SK-N-DZ (cell line): Measurements from ENCODE around the gene GJB4.
"Not testable (repeated sequence)": the region's sequence is repeated elsewhere in the genome, so short reads cannot be mapped to it uniquely, and the experiment has no call there.

Experiments used
- DNase-seq: peaks from one replicate; pipeline ENCODE4 v3.0.0-alpha.2; 2015; ENCODE audit warnings: low spot score

The GJB4 gene

DNA sequence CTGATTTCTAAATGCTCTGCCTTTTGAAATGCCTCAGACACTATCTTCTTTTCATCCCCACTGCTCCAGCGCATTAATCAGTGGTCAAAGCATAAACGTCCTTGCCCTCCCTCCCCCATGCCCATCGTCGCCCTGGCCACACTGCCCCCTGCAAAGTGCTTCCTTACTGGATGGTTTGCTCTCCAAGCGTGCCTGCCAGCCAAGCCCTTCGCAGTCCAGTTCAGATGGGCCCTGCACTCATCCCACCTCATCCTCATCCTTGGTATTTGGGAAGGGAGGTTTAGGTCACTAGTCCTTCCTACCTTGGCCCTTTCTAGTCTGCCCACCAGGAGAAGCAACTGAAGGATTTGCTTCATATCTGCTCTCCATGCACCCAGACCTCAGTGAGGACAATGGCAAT lies 36.4 kb downstream of the GJB4 start:
- DNase-seq, result no peak

DNA sequence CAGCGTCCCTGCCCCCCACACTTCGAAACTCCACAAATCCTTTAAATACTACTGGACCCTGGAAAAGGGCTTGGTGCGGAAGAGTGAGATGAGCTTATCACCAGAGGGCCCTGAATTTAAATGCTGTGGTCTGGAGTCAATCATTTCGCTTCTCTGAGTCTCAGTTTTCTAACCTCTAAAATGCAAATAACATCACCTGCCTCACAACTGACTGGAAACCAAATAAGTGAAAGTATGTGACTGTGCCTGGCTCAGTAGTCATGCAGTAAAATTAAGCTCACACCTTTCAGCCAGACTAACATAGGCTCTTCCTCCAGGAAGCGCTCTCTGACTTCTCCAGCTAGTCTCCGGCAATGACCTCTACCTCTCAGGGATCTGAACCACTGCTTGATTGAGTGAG lies 37.5 kb downstream of the GJB4 start:
- DNase-seq, result no peak

DNA sequence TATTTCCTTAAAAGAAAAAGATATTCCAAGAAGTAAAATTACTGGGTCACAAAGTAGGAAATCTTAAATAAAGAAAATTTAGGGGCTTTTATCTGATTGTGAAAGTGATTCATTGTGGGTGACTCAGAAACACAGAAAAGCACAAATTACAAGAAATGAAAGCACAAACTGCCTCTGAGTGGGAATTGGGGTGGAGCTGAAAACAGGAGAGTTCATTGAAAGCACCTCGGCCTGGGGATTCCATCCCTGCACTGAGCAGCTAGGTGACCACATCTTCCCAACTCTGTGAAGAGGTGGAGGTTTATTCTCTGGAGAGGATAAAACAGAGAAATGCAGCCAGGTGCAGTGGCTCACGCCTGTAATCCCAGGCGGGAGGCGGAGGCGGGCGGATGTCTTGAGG lies 40.7 kb downstream of the GJB4 start:
- no peak for DNase-seq

DNA sequence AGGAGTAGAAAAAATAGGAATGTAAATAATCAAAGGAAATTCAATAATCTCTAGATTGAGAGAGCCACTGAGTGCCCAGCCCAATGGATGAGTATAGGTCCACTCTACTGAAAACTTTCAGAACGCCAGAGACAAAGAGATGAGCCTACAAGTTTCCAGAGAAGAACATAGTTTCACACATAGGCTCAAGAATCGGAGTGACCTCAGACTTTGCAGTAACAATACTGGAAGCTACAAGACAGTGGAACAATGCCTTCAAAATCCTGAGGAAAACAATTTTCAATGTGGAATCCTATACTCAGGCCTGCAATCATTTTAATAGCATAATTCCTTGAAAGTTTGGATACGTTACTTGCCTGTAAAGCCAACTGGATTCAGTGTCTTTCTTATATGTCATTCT lies 44.2 kb downstream of the GJB4 start:
- DNase-seq, result no peak

DNA sequence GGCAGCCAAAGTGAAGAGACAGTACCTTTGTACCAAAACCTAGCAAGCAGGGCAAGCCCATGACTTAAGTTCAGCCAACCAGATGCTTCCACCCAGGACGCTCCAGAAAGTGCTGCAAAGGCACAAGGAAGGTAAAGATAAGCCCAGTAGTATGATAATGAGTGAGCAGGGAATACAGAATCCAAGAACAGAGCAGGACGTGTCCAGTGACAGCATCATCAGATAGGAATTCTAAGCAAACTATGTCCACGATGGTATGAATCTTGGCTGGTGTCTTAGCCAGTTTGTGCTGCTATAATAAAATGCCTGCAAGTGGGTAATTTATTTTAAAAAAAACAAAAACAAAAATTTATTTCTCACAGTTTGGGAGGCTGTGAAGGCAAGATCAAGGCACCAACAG lies 46.9 kb downstream of the GJB4 start:
- no peak for DNase-seq

DNA sequence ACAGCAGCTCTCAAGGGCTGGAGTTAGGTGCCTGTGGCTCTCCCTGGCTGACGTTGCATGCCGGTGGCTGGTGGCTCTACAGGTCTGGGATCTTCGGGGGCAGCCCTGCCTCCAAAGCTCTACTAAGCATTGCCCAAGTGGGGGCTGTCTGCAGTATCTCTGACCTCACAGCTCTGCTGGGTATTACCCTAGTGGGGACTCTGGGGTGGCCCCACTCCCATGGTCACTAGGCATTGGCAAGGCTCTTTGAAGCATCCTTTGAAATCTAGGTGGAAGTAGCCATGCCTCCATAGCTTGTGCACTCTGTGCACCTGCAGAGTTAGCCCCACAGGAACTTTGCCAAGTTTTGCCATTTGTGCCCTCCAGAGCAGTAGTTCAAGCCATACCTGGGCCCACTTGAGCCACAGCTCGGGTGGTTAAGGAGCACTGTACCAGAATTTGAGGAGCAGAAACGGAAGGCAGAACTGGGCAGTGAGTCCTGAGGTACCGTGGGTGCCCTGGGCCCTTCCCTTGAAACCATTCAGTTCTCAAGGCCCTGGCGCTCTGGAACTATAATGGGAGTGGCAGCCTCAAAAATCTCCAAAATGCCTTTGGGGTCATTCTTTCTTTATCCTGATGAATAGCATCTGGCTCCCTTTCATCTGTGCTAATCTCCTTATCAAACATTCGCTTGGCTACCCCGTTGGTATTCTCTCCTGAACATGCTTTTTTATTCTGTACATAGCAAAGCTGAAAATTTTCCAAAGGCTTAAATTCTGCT lies 48.7 kb downstream of the GJB4 start:
- DNase-seq, result no peak

DNA sequence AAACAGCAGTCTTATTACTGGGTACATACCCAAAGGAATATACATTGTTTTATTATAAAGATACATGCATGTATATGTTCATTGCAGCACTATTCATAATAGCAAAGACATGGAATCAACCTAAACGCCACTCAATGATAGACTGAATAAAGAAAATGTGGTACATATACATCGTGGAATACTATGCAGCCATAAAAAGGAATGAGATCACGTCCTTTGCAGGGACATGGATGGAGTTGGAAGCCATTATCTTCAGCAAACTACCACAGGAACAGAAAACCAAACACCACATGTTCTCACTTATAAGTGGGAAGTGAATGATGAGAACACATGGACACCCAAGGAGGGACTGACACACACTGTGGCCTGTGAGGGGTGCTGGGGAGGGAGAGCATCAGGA lies 51.2 kb downstream of the GJB4 start:
- not testable (repeated sequence) for DNase-seq
